ENCODE results near the gene TCERG1L.

TCERG1L gene

DNA sequence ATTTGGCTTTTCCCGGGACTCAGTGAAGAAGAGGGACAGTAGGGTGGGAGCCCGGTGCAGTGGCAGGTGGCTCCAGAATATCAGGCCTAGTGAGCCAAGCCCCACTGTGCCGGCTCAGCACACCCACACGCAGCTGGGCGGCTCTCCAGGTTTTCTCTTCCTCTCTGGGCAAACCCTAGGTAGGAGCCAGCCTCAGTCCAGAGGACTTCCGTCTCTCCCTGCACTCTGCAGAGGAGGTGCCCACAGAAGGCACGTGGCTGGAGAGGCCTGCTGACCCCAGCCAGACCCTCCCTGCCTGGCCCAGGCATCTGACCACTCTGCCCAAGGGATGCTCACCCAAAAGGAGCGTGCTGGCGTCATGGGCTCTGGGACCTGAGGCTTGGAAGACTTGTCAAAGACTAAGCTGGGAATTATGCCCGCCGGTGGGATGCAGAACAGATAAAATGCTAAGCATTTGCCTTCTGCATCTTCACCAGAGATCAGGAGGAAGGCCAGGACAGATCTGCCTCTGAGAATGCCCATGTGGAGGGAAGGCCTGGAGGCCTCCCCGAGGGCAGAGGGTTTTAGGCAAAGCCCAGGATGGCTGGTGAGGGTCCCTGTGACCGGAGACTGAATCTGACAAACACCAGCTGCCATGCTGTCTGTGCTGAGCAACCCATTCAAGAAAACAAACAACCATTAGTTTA lies 40.2 kb downstream of the TCERG1L start:
- DNase-seq (ENCODE audit: low read depth in 2 of 2), result no peak

- no peak for DNase-seq (ENCODE audit: low read depth in 2 of 2)
Measured at GRCh38 chr10:131270461-131271190, 40.9 kb downstream of the TCERG1L start.

GRCh38 chr10:131269776-131270460 lies 41.6 kb downstream of the TCERG1L start:
- no peak for DNase-seq (ENCODE audit: low read depth in 2 of 2)

DNA sequence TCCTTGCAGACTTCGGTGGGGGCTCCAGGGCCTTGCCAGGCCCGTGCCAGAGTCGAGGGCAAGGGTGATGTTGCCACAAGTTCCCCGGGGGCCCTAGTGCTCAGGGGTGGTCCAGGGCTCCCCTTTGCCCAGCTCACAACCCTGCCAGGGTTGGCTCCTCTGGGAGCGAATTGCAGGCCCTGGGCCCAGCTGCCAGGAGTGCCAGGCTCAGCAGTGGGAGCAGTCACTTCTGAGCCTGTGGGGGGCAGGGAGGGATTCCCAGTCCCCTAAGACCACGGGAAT lies 43.8 kb downstream of the TCERG1L start:
- DNase-seq (ENCODE audit: low read depth in 2 of 2), result no peak

DNA sequence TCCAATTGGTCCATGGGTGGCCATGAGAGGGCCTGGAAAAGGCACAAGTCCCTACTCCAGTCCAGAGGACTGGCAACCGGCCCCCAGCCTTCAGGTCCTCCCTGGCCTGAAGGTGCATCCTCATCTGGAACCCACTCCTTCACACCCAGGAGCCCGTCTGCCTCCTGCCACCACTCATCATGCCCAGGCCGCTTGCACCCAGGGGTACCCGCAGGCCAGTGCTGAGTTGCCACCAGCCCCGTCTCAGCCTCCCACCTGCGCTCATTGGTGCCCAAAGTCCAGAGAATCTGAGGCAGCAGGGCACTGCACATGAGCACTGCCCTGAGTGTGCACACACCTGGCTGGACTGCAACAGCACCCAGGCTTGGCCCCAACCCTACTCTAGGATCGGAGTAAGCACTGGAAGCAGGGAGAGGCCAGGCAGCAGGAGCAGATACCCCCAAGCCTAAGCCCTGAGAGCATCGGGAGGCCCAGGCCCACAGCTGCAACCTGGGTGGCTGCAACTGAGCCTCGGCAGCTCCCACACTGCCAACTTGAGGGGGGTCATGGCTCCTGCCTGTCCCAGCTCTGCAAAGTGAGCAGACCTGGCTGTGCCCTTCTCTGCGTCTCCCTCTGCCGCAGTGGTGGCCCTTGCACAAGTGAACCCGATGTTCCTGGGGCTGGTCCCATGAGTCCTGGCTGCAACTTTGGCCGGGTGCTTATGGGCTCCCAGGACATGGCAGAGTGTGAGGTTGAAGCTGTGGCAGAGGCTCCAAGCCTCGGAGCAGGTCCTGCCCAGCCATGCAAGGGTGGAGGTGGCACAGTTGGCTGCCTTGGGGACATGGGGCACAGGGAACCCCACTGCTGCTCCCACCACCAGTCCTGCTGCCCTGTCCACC lies 44.3 kb downstream of the TCERG1L start:
- DNase-seq (ENCODE audit: low read depth in 2 of 2), result no peak

GRCh38 chr10:131264110-131264788 lies 47.3 kb downstream of the TCERG1L start:
- no peak for DNase-seq (ENCODE audit: low read depth in 2 of 2)

GRCh38 chr10:131261890-131262475 lies 49.5 kb downstream of the TCERG1L start:
- DNase-seq (ENCODE audit: low read depth in 2 of 2), result no peak

DNA sequence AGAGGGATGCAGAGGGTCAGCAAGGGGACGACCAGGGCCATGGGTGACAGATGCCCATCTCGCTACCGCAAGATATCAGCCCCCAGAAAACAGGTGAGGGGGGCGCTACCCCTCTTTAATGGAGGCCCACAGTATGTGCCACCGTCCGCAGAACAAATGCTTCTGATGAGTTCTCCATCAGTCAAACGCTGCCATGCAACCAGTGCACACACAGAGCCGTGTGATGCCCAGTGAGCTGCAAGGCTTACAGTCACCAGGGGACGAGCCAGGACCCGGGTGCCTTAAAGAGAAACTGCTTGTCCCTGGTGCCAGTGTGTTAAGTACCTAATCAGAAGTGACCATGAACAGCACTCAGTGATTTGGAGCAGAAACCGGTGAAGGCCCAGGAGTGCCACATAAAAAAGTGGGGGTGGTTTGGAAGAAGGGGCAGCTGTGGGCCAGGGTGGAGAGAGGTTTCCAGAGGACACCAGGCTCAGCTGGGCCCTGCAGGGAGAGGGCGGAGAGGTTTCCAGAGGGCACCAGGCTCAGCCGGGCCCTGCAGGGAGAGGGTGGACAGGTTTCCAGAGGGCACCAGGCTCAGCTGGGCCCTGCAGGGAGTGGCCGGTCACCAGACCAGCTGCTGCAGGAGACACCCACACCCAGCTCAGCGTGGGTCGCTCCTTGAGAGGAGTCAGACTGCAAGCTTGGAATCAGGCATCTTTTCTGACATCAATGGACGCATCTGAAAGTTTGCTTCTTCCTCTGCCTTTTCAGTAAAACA lies 50.9 kb downstream of the TCERG1L start:
- no peak for DNase-seq (ENCODE audit: low read depth in 2 of 2)

DNA sequence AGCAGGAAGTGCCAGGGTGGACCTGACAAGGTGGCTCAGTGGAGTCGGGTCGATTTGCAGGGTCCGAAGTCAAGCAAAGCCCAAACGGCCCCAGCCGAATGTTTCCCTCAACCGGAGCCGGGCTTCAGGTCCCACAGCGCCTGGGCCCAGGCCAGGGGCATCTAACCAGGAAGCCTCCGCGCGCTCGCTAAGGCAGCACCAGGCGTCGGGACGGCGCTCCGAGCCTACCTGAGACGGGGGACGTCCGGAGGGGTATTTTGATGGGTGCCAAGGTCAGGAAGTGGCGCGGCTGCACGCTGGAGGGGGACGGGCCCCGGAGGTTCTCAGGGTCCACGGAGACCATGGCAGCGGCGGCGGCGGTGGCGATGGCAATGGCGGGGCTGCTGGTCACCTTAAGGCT lies 51.5 kb downstream of the TCERG1L start:
- DNase-seq (ENCODE audit: low read depth in 2 of 2), result no peak

DNA sequence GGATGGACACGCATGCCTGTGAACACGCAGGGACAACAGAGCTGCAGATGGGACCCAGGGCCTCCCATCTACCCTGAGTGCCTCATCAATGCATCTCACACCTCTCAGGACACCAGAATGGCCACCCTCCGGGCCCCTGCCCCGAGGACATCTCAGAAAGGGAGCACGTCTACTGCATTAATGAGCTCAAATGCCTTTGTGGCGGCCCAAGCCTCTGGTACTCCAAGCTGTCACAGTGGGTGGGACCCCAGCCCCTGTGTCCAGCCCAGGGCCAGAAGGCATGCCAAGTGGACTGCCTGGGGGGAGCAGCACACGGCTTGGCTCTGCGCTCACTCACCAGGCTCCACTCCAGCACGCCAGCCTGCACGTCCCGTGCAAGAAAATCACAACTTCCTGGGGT lies 52.0 kb downstream of the TCERG1L start:
- no peak for DNase-seq (ENCODE audit: low read depth in 2 of 2)

DNA sequence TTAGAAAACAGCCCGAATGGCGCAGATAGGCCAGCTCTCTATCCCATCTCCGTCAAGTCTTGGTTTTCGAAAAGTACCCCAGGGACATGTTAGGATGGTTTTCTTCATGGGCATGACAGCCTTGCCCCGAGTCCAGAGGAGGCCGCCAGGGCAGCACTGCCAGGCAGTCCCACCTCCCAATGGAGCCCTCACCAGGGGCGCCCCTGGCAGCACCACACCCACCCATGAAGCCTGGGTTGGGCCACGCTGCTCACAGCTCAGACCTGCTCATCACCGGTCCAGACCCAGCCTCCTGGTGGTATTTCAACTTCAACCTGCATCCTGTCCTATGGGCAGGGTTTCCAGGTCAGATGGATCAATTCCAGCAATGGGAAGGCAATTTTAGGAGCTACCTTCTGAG lies 53.3 kb downstream of the TCERG1L start:
- DNase-seq (ENCODE audit: low read depth in 2 of 2), result no peak

DNA sequence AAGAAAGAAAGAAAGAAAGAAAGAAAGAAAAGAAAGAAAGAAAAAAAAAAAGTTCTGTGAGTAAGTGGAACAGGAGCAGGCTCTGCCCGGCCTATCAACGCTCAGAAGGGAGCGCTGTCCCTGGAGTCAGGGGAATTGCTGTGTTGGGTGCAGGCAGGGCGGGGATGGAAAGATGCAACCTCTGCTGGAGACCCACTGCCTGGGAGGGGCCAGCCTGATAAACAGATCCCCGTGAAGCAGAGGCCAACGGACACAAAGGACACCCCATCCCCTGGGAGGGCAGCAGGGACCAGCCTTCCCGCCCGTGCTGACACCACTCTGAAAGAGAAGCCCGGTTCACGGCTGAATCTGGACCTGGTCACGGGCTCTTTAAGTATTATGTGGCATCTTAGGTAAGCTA lies 54.5 kb downstream of the TCERG1L start:
- DNase-seq (ENCODE audit: low read depth in 2 of 2), result no peak

- no peak for DNase-seq (ENCODE audit: low read depth in 2 of 2)
Measured at GRCh38 chr10:131254859-131255252, 56.7 kb downstream of the TCERG1L start.

DNA sequence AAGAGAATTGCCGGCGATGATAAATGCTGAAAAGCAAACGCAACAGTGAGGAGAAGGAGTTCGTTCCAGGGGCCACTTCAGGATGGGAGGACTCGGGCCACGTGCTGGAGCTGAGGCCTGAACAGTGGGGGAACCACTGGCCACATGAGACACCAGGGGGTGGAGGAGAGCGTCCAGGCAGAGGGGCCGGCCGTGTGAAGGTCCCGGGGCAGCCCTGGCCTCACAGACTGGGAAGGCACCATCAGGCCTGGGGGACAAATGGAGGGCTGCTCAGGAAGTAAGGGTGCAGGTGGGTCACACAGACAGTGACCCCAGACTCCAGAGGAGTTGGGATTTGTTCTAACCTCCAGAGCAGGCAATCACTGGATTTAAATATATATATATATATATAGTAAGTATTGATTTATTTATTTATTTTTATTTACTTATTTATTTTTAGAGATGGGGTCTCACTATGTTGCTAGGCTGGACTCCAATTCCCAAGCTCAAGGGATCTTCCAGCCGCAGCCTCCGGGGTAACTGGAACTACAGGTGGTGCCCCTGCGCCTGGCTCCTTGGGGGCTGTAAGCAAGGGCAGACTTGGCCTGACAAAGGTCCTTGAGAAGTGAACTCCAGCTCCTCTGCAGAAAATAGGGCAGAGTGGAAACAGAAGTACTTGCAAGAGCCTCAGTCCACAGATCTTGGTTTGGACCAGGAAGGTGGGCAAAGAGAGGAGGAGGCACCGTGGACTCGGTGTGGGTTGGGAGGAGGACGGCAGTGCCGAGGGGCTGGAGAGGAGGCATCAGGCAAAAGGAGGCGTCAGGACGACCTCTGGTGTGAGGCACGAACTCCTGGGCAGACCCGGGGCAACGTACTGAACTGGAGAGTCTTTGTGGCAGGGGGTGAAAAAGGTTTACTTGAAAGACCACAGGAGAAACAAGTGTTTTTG lies 57.3 kb downstream of the TCERG1L start:
- DNase-seq (ENCODE audit: low read depth in 2 of 2), result no peak

GRCh38 chr10:131252567-131253276 lies 58.8 kb downstream of the TCERG1L start:
- DNase-seq (ENCODE audit: low read depth in 2 of 2), result no peak

DNA sequence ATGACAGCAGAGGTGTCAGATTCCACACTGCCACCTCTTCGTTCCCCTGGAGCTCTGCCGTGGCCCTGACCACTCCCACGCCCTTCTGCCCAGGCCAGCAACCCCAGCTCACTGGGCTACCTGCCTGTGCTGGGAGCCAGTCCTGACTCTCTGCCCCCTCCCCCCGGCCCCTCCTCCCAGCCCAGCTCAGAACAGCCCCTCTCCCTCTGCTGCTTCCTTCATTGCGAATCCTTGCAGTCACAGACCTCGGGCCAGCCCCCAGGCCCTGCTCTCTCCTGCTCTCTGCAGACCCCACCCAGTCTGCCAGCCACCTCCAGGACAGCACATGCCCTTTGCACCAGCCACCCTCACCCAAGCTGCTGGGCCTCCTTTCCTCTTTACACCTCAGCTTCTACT lies 60.4 kb downstream of the TCERG1L start:
- no peak for DNase-seq (ENCODE audit: low read depth in 2 of 2)

DNA sequence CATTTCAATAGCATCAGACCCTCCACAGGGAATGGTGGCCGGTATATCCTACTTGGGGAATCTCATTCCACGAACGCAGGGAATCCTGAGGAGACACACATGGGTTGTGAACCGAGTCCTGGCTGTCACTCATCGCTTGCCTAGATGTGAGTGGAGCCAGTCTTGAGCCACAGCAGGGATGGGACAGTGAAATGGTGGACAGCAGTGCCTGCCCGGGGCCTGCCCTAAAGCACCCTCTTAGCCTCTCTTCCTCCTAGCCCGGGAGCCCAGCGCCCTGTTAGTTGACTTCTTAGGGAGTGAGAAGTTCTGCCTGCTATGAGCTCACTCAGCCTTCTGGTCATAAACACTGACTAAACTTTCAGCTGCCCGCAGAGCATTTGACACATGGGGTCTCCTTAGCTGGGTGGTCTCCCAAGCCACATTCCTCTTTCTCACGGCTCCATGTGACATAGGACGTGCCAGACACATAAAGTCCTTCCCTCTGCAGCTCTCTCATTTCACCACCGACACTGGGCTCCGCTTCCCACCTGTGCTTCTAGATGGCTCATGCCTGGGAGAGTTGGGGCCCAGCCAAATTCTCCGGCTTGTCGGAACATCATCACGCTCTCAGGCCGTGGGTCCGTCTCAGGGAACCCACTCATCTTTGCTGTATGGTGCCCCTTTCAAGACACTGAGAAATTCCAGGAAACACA lies 60.9 kb downstream of the TCERG1L start:
- DNase-seq (ENCODE audit: low read depth in 2 of 2), result no peak

- DNase-seq (ENCODE audit: low read depth in 2 of 2), result no peak
Measured at GRCh38 chr10:131249955-131250344, 61.6 kb downstream of the TCERG1L start.
